Upper lobe of left lung (tissue), 6 donors: ENCODE results near the gene ATF7. TPM values are rescaled to one million over a fixed set of nuclear protein-coding genes. Genes with fewer than 3 reads are reported as not detected.

Source experiments
- ATAC-seq, 2 donors: fragments of 200-7000 bp; cut with Tn5 transposase; one replicate each; pipeline ENCODE4 v1.9.1; 2022; ENCODE audit warnings: mild to moderate bottlenecking in 2 of 2, moderate library complexity in 2 of 2; ENCODE audit not compliant: low FRiP score in 2 of 2
- DNase-seq, 2 donors: peaks; one replicate each; pipeline ENCODE4 v3.0.0-alpha.2; 2019 to 2020
- H3K27ac ChIP-seq, 4 donors: fragments of 200-600 bp; sonication (generic); one replicate each; pipeline ENCODE4 v1.5.1; 2016 to 2019
- H3K27me3 ChIP-seq, 4 donors: fragments of 200-600 bp; sonication (generic); one replicate each; pipeline ENCODE4 v1.5.1; 2017 to 2019
- H3K36me3 ChIP-seq, 4 donors: fragments of 200-600 bp; sonication (generic); one replicate each; pipeline ENCODE4 v1.5.1; 2016 to 2019
- H3K4me1 ChIP-seq, 4 donors: fragments of 200-600 bp; sonication (generic); one replicate each; pipeline ENCODE4 v1.5.1; 2018 to 2019
- H3K4me3 ChIP-seq, 4 donors: fragments of 200-600 bp; sonication (generic); one replicate each; pipeline ENCODE4 v1.5.1; 2017 to 2019; ENCODE audit warnings: mild to moderate bottlenecking in 2 of 4, moderate library complexity in 1 of 4
- H3K9me3 ChIP-seq, 4 donors: fragments of 200-600 bp; sonication (generic); one replicate each; pipeline ENCODE4 v1.5.1; 2018 to 2019
- EP300 ChIP-seq, 4 donors: sonication (generic); formaldehyde crosslinking; IDR thresholded peaks; one replicate each; pipeline ENCODE4 v1.5.1; 2017; ENCODE audit warnings: antibody characterized with exemption in 4 of 4, control low read depth in 2 of 4
- POLR2A ChIP-seq, 4 donors: fragments of 450-650 bp; IDR thresholded peaks; one replicate each; pipeline ENCODE4 v1.5.1; 2016 to 2017; ENCODE audit warnings: antibody characterized with exemption in 4 of 4, mild to moderate bottlenecking in 2 of 4
- POLR2AphosphoS5 ChIP-seq, 2 donors: sonication (generic); formaldehyde crosslinking; IDR thresholded peaks; one replicate each; pipeline ENCODE4 v1.5.1; 2017; ENCODE audit warnings: antibody characterized with exemption in 2 of 2
- WGBS, 2 donors: methylation state at CpG; one replicate each; pipeline ENCODE4 v1.1.5; 2017 to 2018; 5-methylcytosine and 5-hydroxymethylcytosine counted together
- total RNA-seq, 6 donors: library from RNA; depleted of rRNA in 4 of 6; stranded (reverse); fragments of >200 nt in 4 of 6; gene quantifications; one replicate each; pipeline versions ENCODE4 v1.1.0 to v1.2.1, GENCODE V29; 2016 to 2021
- TF ChIP-seq, protein P1 (sequence below), 6 experiments: fragments of 450-650 bp in 4 of 6; fragments of 200-600 bp in 2 of 6; sonication (generic) in 2 of 6; IDR thresholded peaks; one replicate each; pipeline ENCODE4 v1.5.1; 2016 to 2019; ENCODE audit warnings: antibody characterized with exemption in 6 of 6
- donor health status: DM: no; HTN: no; CAD: no; lungs with moderate emphysema.
- donor health status: DM: no; HTN: yes; CAD: no; lungs with severe emphysema.

The ATF7 gene
- total RNA-seq, 6 donors from 2014 or later: 23.4 to 48.9 (median 41.2) TPM

DNA sequence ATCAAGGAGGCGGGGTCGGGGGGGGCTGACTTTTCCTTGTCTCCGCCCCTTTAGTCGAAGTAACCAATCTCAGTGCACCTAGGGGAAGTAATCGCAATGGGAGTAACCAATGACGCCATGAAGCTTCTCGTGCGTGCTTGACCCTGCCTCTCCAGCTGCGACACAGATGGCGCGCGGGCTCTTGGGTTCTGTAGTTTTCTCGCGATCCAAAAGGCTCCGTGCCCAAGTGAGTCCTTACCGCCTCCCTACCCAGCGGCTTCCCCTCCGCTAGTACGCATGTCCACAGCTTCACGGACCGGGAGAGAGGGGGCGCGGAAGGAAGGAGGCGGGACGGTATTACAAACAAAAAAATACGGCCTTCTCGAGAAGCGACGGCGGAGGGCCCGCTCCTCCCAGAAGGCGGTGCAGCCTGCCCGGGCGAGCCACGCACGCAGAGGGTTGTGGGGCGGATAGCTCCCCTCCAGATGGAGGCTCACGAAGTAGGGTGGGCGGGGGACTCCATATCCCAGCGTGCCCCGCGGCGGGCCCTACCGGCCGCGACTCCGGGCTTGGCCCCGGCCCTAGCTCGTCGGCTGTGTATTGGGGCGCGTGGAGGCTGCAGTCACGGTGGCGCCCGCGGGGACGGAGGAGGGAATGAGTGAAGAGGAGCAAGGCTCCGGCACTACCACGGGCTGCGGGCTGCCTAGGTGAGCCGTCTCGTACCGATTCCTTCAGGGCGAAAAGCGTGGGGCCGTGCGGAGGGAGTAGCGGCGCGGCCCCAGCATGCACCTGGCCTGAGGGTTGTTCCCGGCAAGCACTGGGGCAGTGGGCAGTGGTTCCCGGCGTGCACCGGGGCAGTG is 125.2 kb downstream of the ATF7 start, which contains the start of gene TARBP2:
Gene TARBP2 (plus strand): TSS at position 508 of the 839 bp plus-strand sequence. CDS start 126 bp downstream, at position 634.
- WGBS, 2 donors: 0% methylated on average over 4 to 55 of the region's 74 CpGs
- TF ChIP-seq POLR2AphosphoS5 (IDR thresholded peaks at IDR 0.05) (peak; percentile 64 to 88), POLR2A (IDR thresholded peaks at IDR 0.05) (peak in 3 of 4 donors; percentile 13 to 78 (median 31)), EP300 (IDR thresholded peaks at IDR 0.05) (no peak)
- TF ChIP-seq, protein P1, sequence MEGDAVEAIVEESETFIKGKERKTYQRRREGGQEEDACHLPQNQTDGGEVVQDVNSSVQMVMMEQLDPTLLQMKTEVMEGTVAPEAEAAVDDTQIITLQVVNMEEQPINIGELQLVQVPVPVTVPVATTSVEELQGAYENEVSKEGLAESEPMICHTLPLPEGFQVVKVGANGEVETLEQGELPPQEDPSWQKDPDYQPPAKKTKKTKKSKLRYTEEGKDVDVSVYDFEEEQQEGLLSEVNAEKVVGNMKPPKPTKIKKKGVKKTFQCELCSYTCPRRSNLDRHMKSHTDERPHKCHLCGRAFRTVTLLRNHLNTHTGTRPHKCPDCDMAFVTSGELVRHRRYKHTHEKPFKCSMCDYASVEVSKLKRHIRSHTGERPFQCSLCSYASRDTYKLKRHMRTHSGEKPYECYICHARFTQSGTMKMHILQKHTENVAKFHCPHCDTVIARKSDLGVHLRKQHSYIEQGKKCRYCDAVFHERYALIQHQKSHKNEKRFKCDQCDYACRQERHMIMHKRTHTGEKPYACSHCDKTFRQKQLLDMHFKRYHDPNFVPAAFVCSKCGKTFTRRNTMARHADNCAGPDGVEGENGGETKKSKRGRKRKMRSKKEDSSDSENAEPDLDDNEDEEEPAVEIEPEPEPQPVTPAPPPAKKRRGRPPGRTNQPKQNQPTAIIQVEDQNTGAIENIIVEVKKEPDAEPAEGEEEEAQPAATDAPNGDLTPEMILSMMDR (IDR thresholded peaks at IDR 0.05): peak in 5 of 6 experiments; percentile 8 to 38 (median 12)
- H3K9me3 ChIP-seq: no peaks in the 10 kb centered on the region
- H3K4me1 ChIP-seq: peaks cover 45 to 54% (median 52%) of the 10 kb centered on the region in 4 donors
- no peaks in the 10 kb centered on the region for H3K27me3 ChIP-seq
- H3K4me3 ChIP-seq: peak within 1 kb of the TSS; percentile 64 to 82 (median 74)
- DNase-seq: peak; percentile 98 to 99
- peak within 1 kb of the TSS; percentile 93 to 99 (median 96) for H3K27ac ChIP-seq
- peaks cover 0 to 21% (median 16%) of the 10 kb centered on the region in 4 donors for H3K36me3 ChIP-seq
- ATAC-seq: peak; percentile 91 to 95

DNA sequence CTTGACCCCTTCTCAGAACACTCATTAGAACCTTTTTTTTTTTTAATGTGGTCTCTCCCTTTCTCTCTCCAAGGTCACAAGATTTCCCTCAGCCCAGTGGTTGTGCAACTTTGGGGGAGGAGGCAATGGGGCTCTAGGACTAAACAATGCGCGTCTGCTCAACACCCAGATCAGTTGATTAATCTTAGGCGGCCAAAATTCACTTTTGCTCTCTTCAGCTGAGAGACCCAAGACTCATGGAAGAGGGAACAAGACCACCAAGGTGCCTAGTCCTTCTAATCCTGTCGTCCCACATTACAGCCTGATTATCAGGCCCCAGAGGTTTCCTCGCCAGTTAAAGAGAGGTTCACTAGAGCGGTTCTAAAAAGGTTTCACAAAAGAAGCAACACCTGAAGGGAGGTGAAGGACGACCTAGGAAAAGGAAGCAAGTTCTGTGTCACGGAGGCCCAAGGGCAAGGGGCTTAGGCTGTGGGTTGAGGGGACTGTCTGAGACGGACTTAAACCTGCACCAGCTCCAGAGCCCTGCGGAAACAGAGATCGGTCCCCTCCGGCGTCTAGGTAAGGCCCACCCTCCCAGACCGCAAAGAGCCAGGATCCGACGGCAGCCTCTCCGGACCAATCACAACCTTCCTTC is 125.9 kb downstream of the ATF7 start:
- peak; percentile 75 to 98 (median 93) for TF ChIP-seq POLR2A (IDR thresholded peaks at IDR 0.05)
- peak in 1 of 4 donors; percentile 14 for TF ChIP-seq EP300 (IDR thresholded peaks at IDR 0.05)
- TF ChIP-seq, protein P1 (IDR thresholded peaks at IDR 0.05): no peak
- peak; percentile 86 to 95 for TF ChIP-seq POLR2AphosphoS5 (IDR thresholded peaks at IDR 0.05)
- Histone ChIP-seq H3K4me1 (peaks cover 51 to 59% (median 57%) of the 10 kb centered on the region in 4 donors), H3K36me3 (peaks cover 0 to 14% (median 9%) of the 10 kb centered on the region in 4 donors), H3K27ac (peak overlapping the region; percentile 93 to 99 (median 96)), H3K27me3 (no peaks in the 10 kb centered on the region), H3K4me3 (peak overlapping the region; percentile 49 to 82 (median 74)), H3K9me3 (no peaks in the 10 kb centered on the region)
- peak in 1 of 2 donors; percentile 80 for DNase-seq
- WGBS, 2 donors: 1 to 3% methylated on average over 7 to 17 of the region's 17 CpGs
- ATAC-seq: peak; percentile 49 to 54

DNA sequence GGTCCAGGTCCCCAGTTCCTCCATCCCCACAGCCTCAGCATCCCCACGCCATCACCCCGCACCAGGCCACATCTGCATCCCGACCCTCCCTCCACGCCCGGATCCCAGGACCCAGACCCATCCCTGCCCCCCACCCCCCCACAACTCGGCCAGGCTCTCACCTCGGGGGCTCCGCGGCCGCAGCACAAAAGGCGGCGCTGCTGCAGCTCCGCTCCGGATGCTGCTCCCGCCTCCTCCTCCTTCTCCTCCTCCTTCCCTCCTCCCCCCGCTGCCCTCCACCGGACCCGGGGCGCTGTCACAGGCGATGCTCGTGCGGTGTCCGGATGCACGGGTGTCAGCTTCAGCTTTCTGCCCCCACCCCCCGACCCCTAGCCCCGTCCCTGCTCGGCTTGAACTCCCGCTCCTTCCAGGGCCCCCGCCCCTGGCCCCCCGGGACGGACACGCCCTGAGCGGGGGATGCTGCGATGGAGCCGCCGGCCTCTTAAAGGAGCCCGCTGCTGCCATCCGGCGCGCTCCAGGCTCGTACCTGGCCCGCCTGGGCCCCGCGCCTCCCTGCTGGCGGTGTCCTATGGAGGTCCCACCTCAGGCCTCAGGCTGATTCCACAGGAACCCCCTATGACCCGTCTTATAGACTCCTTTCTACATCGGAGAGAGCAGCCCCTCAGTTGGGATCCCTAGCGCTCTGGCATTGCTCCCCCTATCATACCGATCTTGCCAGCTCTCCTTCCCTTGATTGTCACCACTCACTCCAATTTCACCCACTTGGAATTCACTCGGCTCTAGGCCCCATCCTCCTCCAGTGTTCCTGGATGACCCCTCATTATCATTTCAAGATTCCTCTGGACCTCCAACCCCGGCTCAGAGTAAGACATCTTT is 126.7 kb downstream of the ATF7 start, which contains the start of gene MAP3K12:
Gene MAP3K12 (minus strand): TSS at position 193 of the 876 bp plus-strand sequence. CDS start 12,067 bp downstream, outside the sequence.
- peak in 1 of 2 donors; percentile 33 for ATAC-seq
- 0% methylated on average over 33 to 36 of the region's 51 CpGs for WGBS, 2 donors
- H3K4me1 ChIP-seq: peaks cover 51 to 59% (median 57%) of the 10 kb centered on the region in 4 donors

More for the DNA sequence above, 126.7 kb downstream of the ATF7 start, which contains the start of gene MAP3K12:
- Histone ChIP-seq H3K36me3 (peaks cover 0 to 6% (median 3%) of the 10 kb centered on the region in 4 donors), H3K9me3 (no peaks in the 10 kb centered on the region), H3K27ac (peak within 1 kb of the TSS; percentile 93 to 99 (median 96)), H3K27me3 (no peaks in the 10 kb centered on the region), H3K4me3 (peak within 1 kb of the TSS; percentile 73 to 82 (median 75))
- DNase-seq: peak; percentile 69 to 92
- TF ChIP-seq POLR2A (IDR thresholded peaks at IDR 0.05) (no peak), POLR2AphosphoS5 (IDR thresholded peaks at IDR 0.05) (peak in 1 of 2 donors; percentile 23), EP300 (IDR thresholded peaks at IDR 0.05) (no peak)
- TF ChIP-seq, protein P1 (IDR thresholded peaks at IDR 0.05): no peak
